Esophagus (tissue), 2 donors: ENCODE measurements around the gene HSPB7. TPM values are rescaled to one million over a fixed set of nuclear protein-coding genes. Genes with fewer than 3 reads are reported as not detected.
"Not testable (repeated sequence)": the region's sequence is repeated elsewhere in the genome, so short reads cannot be mapped to it uniquely, and the experiment has no call there.

Experiments
- H3K27ac ChIP-seq, 2 donors: one replicate each; pipeline ENCODE4 v1.5.1; 2013; ENCODE audit warnings: low read depth in 2 of 2, mild to moderate bottlenecking in 2 of 2, inconsistent platforms in 1 of 2, low read length in 1 of 2, moderate library complexity in 1 of 2
- H3K27me3 ChIP-seq, 2 donors: one replicate each; pipeline ENCODE4 v1.6.1; 2013; ENCODE audit warnings: low read length in 2 of 2, control low read depth in 1 of 2, mild to moderate bottlenecking in 1 of 2; ENCODE audit not compliant: insufficient read depth in 2 of 2, control insufficient read depth in 1 of 2
- H3K36me3 ChIP-seq, 2 donors: one replicate each; pipeline ENCODE4 v1.6.1; 2013; ENCODE audit warnings: low read length in 1 of 2; ENCODE audit not compliant: control insufficient read depth in 2 of 2, insufficient read depth in 2 of 2
- H3K4me1 ChIP-seq, 2 donors: one replicate each; pipeline ENCODE4 v1.6.1; 2013; ENCODE audit warnings: low read length in 1 of 2; ENCODE audit not compliant: control insufficient read depth in 2 of 2, insufficient read depth in 2 of 2
- H3K4me3 ChIP-seq, 2 donors: one replicate each; pipeline ENCODE4 v1.5.1; 2013; ENCODE audit warnings: low read length in 2 of 2, mild to moderate bottlenecking in 2 of 2, low read depth in 1 of 2, moderate library complexity in 1 of 2
- H3K9me3 ChIP-seq, 2 donors: one replicate each; pipeline ENCODE4 v1.6.1; 2013; ENCODE audit warnings: mild to moderate bottlenecking in 2 of 2, low read depth in 1 of 2, low read length in 1 of 2, moderate library complexity in 1 of 2; ENCODE audit not compliant: control insufficient read depth in 2 of 2, insufficient read depth in 1 of 2
- WGBS, 2 donors: extraction: QIAGEN DNeasy Blood & Tissue Kit; methylation state at CpG; one replicate each; pipeline ENCODE4 v1.1.7; 2013; 5-methylcytosine and 5-hydroxymethylcytosine counted together
- polyA plus RNA-seq, 2 donors: library from polyadenylated mRNA; stranded (reverse); fragments of 200-250 nt; gene quantifications; one replicate each; pipeline ENCODE4 v1.2.3, GENCODE V29; 2013
- donor health status: healthy with polysubstance abuse.
- donor health status: Bipolar disorder and iron deficiency.

HSPB7 gene
- polyA plus RNA-seq, 2 donors: 6.6 to 21.7 TPM

DNA sequence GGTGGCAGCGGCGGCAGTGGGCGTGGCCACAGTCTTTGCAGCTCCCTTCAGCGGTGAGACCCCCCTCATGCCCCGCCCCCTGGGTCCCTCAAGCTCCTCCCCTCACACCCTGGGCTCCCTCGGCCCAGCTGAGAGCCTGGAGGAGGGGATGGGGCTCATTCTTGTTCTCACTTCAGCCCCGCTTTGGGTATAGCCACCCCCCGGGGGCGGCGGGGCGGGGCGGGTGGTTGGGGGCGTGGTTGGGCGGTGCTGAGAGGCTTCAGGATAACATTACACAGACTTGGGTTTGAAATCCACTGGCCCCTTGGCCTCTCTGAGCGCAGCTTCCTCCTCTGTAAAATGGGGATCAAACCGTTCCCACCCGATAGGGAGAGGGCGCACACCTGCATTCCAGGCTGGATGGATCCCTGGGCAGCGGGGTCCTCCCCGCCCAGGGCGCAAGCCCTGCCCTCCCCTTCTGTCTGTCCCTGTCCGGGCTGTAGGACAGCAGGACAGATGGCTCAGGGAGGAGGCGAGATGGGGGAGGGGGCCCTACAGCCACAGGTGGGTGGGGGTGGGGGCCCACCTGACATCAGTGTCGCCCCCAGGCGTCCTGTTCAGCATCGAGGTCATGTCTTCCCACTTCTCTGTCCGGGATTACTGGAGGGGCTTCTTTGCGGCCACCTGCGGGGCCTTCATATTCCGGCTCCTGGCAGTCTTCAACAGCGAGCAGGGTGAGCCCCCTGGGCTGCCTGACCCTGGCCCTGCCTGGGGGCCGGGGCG is 9.1 kb upstream of the HSPB7 start:
- H3K9me3 ChIP-seq: no peaks in the 10 kb centered on the region
- H3K27me3 ChIP-seq: peaks cover 0 to 2% of the 10 kb centered on the region in 2 donors
- no peaks in the 10 kb centered on the region for H3K4me1 ChIP-seq
- no peak overlapping the region for H3K4me3 ChIP-seq
- H3K36me3 ChIP-seq: no peaks in the 10 kb centered on the region
- H3K27ac ChIP-seq: no peak overlapping the region
- WGBS, 2 donors: 6 to 11% methylated on average over 30 to 33 of the region's 33 CpGs

DNA sequence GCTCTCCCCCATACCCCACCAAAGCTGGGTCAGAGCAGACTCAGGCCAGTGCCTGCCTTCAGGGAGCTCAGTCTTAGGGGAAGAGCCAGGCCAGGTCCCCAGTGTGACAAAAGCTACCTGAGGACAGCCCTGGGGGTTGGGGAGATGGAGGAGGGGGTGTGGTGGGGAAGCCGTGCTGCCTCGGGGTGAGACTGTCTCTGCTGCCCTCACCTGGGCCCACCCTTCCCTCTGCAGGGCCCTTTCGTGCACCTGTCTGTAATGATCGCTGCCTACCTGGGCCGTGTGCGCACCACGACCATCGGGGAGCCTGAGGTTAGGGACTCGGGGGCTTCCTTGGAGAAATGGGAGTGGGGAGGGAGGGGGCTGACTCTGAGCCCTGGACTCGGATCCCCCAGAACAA is 8.5 kb upstream of the HSPB7 start:
- H3K36me3 ChIP-seq, H3K4me3 ChIP-seq, H3K9me3 ChIP-seq, H3K27ac ChIP-seq, H3K4me1 ChIP-seq, H3K27me3 ChIP-seq: not testable (repeated sequence)
- WGBS, 2 donors: 41 to 55% methylated on average over 6 to 9 of the region's 10 CpGs

DNA sequence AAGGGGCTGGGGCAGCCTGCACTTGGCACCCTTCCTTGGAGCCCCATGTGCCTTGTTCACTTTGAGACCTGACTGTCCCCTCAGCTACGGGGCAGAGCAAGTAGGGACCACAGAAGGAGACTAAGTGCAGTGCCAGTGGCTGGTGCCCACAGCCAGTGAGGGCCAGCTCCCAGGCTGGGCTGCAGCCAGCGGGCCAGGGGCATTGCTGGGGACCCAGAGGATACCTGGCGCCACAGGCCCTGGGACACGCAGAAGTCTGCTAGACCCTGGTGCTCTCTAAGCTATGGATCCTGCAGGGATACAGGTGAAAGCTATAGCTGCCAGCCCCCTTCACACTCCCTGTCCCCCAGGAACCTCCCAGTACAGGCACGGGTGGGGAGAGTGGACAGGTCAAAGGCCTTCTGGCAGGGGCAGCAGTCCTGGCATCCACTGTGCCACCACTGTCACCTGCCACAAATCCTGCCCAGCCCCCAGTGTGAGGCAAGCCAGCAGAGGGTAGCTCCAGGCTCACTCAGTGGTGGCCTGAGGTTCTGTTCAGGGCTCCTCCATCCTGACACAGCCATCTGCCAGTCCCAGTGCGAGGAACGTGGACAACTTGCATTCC is 5.3 kb upstream of the HSPB7 start:
- Histone ChIP-seq H3K4me3 (no peak overlapping the region), H3K27ac (no peak overlapping the region), H3K36me3 (no peaks in the 10 kb centered on the region), H3K4me1 (no peaks in the 10 kb centered on the region), H3K27me3 (no peaks in the 10 kb centered on the region), H3K9me3 (no peaks in the 10 kb centered on the region)
- 74 to 87% methylated on average over 7 of the region's 7 CpGs for WGBS, 2 donors

DNA sequence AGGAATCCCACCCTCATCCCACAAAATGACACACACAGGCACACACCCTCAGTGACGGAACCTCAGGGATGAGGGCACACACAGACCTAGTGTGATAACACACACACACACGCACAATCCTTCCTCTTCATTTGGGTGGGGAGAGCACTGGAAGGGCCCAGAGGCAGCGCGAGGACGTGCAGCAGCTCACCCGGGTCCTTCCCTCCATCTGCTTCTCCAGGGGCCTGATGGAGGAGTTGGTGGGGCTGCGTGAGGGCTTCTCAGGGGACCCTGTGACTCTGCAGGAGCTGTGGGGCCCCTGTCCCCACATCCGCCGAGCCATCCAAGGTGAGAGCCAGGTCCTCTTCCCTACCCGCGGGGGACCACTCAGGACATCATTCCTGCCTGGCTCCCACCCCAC is 4.5 kb upstream of the HSPB7 start:
- H3K27me3 ChIP-seq: no peaks in the 10 kb centered on the region
- 81 to 83% methylated on average over 9 to 11 of the region's 11 CpGs for WGBS, 2 donors
- no peaks in the 10 kb centered on the region for H3K9me3 ChIP-seq
- peaks cover 0 to 4% of the 10 kb centered on the region in 2 donors for H3K4me1 ChIP-seq
- no peaks in the 10 kb centered on the region for H3K36me3 ChIP-seq
- H3K27ac ChIP-seq: no peak overlapping the region
- no peak overlapping the region for H3K4me3 ChIP-seq

DNA sequence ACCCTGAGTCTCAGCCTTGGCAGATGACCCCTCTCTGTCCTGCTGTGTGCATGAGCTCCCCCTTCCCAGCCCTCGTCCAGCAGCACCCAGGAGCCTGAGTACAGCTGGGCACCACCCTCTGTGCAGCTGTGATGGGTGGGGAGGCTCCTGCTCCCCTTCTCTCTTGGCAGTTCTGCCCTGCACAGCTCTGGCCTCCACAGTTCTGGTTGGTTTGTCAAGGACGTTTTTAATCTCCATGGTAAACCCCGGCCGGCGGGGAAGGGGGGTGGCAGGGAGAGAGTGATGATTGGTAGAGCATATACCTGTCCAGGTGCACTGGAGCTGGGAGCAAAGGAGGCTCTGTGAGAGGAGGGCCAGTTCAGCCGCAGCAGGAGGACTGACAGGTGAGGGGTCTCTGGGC is 3.8 kb upstream of the HSPB7 start, which contains the start of gene CLCNKA:
CLCNKA (plus strand) TSS at position 356 of the 400 bp plus-strand sequence. CDS start 584 bp downstream, outside the sequence.
- H3K4me1 ChIP-seq: peaks cover 0 to 4% of the 10 kb centered on the region in 2 donors
- no peaks in the 10 kb centered on the region for H3K9me3 ChIP-seq
- 44 to 45% methylated on average over 6 of the region's 6 CpGs for WGBS, 2 donors
- H3K36me3 ChIP-seq: no peaks in the 10 kb centered on the region
- no peak within 1 kb of the TSS for H3K4me3 ChIP-seq
- no peak within 1 kb of the TSS for H3K27ac ChIP-seq
- H3K27me3 ChIP-seq: no peaks in the 10 kb centered on the region

DNA sequence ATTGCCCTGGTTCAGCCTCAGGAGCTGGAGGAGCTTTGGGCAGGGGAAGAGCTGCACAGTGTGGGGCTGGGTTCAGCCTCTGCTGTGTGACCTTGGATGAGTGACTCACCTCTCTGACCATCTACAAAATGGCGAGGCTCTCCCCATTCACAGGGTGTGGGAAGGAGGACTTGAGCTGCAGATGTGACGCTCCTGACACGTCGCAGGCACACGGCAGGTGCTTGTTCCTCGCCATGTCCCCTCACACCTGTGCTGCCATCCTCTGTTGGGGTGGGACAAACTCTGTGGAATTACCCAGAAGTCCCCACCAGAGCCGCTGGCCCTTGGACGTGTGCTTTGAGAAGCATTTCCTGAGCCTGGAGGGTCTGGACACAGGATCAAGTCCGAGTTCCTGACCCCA is 3.0 kb upstream of the HSPB7 start:
- not testable (repeated sequence) for H3K36me3 ChIP-seq, H3K9me3 ChIP-seq, H3K4me1 ChIP-seq, H3K27me3 ChIP-seq, H3K4me3 ChIP-seq, H3K27ac ChIP-seq
- 85% methylated on average over 8 to 9 of the region's 9 CpGs for WGBS, 2 donors

DNA sequence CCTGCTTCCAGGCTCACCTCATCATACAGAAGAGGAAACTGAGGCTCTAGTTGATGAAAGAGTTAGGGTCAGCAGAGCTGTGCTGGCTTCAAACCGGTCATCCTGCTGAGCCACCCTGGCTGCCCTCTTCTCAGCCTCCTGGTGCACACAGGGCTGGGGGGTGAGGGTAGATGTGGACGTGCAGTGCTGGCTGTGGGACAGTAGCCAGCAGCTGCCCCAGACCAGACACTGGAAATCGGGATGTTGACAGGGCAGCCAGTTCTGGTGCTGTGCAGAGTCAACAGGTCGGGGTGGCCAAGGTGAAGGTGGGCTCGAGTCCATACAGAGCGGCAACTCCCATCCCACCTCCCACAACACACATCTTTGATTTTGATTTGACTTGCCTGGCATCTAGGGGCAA is 2.5 kb upstream of the HSPB7 start:
- H3K9me3 ChIP-seq: no peaks in the 10 kb centered on the region
- H3K4me3 ChIP-seq: no peak overlapping the region
- WGBS, 2 donors: 81 to 83% methylated on average over 6 of the region's 6 CpGs
- no peaks in the 10 kb centered on the region for H3K27me3 ChIP-seq
- H3K27ac ChIP-seq: peak overlapping the region; percentile 77 to 81
- H3K36me3 ChIP-seq: no peaks in the 10 kb centered on the region
- H3K4me1 ChIP-seq: peaks cover 0 to 4% of the 10 kb centered on the region in 2 donors

DNA sequence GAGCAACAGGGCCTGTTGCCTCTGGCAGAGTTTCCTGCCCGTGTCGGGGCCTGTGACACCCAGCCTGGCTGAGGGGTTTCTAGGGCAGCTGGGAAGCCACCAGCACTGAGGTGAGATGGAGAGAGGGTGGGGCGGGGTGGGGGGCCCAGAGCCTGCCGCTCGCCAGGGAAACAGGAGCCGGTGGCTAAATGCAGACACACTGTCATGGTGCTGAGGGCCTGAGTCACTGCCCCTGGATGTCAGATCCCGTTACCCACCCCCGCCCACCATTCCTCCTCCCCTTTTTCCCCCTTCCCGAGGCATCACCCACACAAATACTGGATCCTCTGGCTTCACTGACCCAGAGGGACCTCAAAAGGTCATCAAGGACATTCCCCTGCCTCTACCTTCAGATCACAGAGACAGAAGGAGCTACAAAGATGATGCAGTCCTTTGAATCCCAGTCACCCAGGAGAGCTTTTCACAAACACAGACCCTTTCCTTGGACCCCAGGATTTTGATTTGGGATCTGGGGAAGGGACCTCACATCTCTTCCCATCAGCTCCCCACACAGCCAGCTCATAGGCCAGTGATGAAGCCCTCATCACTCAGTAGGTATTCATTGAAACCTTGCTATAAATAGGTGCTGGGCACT is 1.9 kb upstream of the HSPB7 start:
- WGBS, 2 donors: 55 to 71% methylated on average over 9 of the region's 9 CpGs
- Histone ChIP-seq H3K4me1 (peaks cover 0 to 5% of the 10 kb centered on the region in 2 donors), H3K27me3 (no peaks in the 10 kb centered on the region), H3K36me3 (no peaks in the 10 kb centered on the region), H3K9me3 (no peaks in the 10 kb centered on the region), H3K27ac (peak overlapping the region; percentile 77 to 81), H3K4me3 (no peak overlapping the region)

DNA sequence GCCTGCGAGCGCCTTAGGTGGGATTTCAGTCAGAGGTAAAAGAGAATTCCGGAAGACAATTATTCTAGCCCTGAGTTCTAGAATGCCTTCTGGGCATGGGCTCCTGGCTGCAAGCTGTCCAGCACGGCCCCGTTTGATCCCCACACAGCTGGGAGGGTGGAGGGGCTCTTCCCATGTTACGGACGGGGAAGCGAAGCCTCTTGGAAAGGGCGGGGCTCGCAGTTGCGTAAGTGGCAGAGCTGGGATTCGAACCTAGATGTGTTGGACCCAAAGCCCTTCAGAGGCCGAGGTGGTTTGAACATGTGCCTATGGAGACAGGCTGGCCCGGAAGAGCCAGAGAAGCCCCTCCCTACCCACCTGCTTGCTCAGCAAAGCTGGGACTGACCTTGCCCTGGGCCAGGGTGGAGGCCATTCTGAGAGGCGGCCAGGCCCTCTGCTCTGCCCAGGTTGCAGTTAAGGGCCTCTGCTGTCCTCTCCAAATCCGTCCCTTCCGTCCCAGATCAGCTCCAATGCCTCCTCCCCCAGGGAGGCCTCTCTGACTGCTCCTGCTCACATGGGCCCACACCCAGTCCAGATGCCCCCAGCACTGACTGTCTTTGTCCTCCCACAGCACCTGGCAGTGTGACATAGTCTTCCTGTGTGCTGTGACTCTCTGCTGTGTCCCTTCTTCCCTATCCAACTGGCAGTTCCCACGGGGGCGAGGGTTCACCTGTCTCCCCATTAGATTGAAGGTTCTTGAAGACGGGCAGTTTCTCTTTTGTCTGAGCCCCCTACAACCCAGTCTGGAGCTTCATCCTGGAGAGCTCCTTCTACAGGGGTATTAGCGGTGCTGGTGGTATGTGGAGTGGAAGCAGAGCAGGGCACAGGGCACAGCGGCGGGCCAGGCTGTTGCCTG is 1.2 kb upstream of the HSPB7 start:
- Histone ChIP-seq H3K27ac (peak overlapping the region; percentile 77 to 81), H3K27me3 (no peaks in the 10 kb centered on the region), H3K4me1 (peaks cover 0 to 8% of the 10 kb centered on the region in 2 donors), H3K9me3 (no peaks in the 10 kb centered on the region), H3K36me3 (no peaks in the 10 kb centered on the region), H3K4me3 (no peak overlapping the region)
- WGBS, 2 donors: 72 to 79% methylated on average over 22 to 23 of the region's 23 CpGs
